ENCODE data around the gene COPS3. TPM values are rescaled to one million over a fixed set of nuclear protein-coding genes. Genes with fewer than 3 reads are reported as not detected.

Gene COPS3
- total and polyA plus RNA-seq, 2 of the 8 experiments (the other 6 are each of a cell fraction or from before 2014, with no cell fraction given): 82.9 to 110 TPM

DNA sequence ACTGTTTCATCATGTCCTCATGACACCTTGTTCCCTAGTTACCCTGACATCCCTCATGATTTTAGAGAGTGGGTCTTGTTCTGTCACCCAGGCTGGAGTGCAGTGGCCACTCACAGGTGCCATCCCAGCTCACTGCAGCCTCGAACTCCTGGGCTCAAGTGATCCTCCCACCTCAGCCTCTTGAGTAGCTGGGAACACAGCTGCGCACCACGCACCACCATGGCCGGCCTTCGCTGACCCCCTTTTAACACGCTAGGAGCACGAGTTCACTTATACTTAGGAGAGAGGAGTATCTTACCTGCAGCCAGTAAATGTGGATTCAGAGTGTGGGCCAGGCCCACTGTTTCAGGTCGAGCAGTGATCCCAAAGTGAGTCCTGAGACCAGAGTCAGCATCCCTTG is 43.6 kb upstream of the COPS3 start:
- Histone ChIP-seq H3K14ac (ENCODE audit: insufficient read length) (no peak overlapping the region), H3K4me2 (ENCODE audit: insufficient read depth in 1 of 2, low read depth in 2 of 2, low read length in 2 of 2) (no peak overlapping the region), H3K9me3 (ENCODE audit: insufficient read depth in 2 of 2, low read depth in 1 of 2, low read length in 1 of 2) (no peaks in the 10 kb centered on the region), H3K9ac (replicated peaks in 1 of 4; ENCODE audit: extremely low read depth in 1 of 4, low read depth in 3 of 4, low read length in 3 of 4) (no peak overlapping the region), H3K23ac (ENCODE audit: insufficient read length) (no peak overlapping the region), H2BK12ac (ENCODE audit: low read depth, low read length) (no peak overlapping the region), H3K79me2 (ENCODE audit: control insufficient read depth in 1 of 2, insufficient read depth in 2 of 2, low read length in 2 of 2) (no peaks in the 10 kb centered on the region), H2BK15ac (ENCODE audit: low read length) (no peak overlapping the region), H4K20me1 (replicated peaks in 1 of 2; ENCODE audit: control insufficient read depth in 1 of 2, insufficient read depth in 2 of 2, low read length in 2 of 2) (peaks cover 0 to 3% of the 10 kb centered on the region in 2 experiments), H3K23me2 (ENCODE audit: low read depth, low read length) (no peaks in the 10 kb centered on the region), H2AFZ (ENCODE audit: low read length) (no peak overlapping the region), H4K5ac (ENCODE audit: insufficient read length, low read depth, low read length) (no peak overlapping the region), H2AK5ac (ENCODE audit: low read depth, low read length) (no peak overlapping the region), H3K4me3 (ENCODE audit: extremely low read depth in 1 of 4, insufficient read depth in 2 of 4, low read depth in 3 of 4, low read length in 4 of 4) (no peak overlapping the region), H4K8ac (ENCODE audit: extremely low read depth, insufficient read depth, low read length) (no peak overlapping the region), H3K56ac (replicated peaks; ENCODE audit: insufficient read length, low read depth, low read length) (no peak overlapping the region), H2BK5ac (ENCODE audit: low read depth, low read length) (no peak overlapping the region), H3K79me1 (ENCODE audit: low read depth, low read length) (no peaks in the 10 kb centered on the region), H3K18ac (ENCODE audit: extremely low read depth, low read length) (no peak overlapping the region), H3K36me3 (ENCODE audit: control insufficient read depth in 2 of 4, insufficient read depth in 4 of 4, low read length in 3 of 4) (no peaks in the 10 kb centered on the region; a peak in 1 of 8 replicates), H3K27ac (ENCODE audit: low read depth, low read length) (no peak overlapping the region), H2BK20ac (ENCODE audit: low read length) (no peak overlapping the region), H3K4me1 (replicated peaks in 1 of 4; ENCODE audit: control insufficient read depth in 3 of 4, insufficient read depth in 4 of 4, low read length in 3 of 4) (no peaks in the 10 kb centered on the region), H2BK120ac (replicated peaks; ENCODE audit: low read depth, low read length) (no peak overlapping the region), H3K27me3 (replicated peaks in 1 of 4; ENCODE audit: control insufficient read depth in 3 of 4, extremely low read depth in 1 of 4, insufficient read depth in 3 of 4, low read length in 3 of 4) (no peaks in the 10 kb centered on the region), H4K91ac (replicated peaks; ENCODE audit: insufficient read length, low read length) (no peak overlapping the region), H3K4ac (replicated peaks; ENCODE audit: insufficient read length, low read depth, low read length) (no peak overlapping the region)
- ChIA-PET CTCF (ENCODE audit: partially characterized antibody) (no interaction called here), POLR2A (ENCODE audit: partially characterized antibody) (no interaction called here)
- no peak for FAIRE-seq
- WGBS, 2 experiments (ENCODE audit: extremely low coverage in 1 of 2, insufficient coverage in 1 of 2, insufficient read length in 1 of 2, insufficient replicate concordance in 2 of 2, low coverage in 1 of 2, low lambda C conversion rate in 2 of 2, missing lambda C conversion rate in 1 of 2): 84% methylated on average over 8 of the region's 8 CpGs; no CpG with 5 or more reads in 1 of the 2 experiments
- DNase-seq (ENCODE audit: low read depth in 1 of 2, low spot score in 2 of 2): no peak
- TF ChIP-seq POU5F1 (IDR thresholded peaks at IDR 0.05; ENCODE audit: low read depth, low read length) (no peak), CBX5 (IDR thresholded peaks at IDR 0.05; ENCODE audit: low read depth, low read length) (no peak), SP4 (IDR thresholded peaks at IDR 0.05; ENCODE audit: low read length) (no peak), ZNF274 (IDR thresholded peaks at IDR 0.05; ENCODE audit: borderline replicate concordance, extremely low read depth, low read length) (no peak)
